Measurements from ENCODE around the gene RDH13.

DNA sequence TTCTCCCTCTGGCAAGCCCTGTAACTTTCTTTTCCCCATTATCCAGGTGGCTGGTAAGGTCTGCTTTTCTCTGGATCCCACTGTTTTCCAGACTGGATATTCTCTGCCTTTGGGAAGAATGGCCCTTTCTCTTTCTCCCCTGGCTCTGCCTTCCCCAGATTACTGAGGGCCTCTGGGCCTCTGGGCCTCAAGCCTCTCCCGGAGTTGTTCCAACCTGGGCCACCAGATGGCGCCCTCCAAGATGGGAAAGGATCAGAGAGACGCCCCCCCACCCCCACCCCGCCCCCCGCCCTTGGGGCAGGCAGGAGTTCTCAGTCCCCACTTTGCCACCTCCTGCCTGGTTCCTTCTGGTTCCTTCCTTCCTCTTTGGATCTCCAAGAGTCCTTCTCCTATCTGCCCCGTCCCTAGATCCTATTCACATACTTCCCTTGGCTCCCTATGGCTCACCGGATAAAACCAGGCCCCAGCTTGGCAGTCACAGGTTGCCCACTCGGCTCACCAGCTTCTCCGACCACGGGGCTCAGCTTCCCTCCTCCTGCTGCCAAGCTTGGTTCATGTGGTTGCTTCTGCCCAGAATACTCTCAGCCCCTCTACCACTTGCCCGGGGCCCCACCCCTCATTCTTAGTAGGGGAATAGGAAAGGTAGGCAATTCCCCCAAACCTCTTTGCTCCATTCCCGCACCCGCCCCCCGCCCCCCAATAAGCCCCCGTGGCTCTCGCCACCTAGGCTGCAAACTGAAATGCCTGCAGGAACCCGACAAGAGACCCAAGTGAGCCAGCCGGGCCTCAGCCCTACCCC is 25.8 kb upstream of the RDH13 start:
- TF ChIP-seq, protein P1, sequence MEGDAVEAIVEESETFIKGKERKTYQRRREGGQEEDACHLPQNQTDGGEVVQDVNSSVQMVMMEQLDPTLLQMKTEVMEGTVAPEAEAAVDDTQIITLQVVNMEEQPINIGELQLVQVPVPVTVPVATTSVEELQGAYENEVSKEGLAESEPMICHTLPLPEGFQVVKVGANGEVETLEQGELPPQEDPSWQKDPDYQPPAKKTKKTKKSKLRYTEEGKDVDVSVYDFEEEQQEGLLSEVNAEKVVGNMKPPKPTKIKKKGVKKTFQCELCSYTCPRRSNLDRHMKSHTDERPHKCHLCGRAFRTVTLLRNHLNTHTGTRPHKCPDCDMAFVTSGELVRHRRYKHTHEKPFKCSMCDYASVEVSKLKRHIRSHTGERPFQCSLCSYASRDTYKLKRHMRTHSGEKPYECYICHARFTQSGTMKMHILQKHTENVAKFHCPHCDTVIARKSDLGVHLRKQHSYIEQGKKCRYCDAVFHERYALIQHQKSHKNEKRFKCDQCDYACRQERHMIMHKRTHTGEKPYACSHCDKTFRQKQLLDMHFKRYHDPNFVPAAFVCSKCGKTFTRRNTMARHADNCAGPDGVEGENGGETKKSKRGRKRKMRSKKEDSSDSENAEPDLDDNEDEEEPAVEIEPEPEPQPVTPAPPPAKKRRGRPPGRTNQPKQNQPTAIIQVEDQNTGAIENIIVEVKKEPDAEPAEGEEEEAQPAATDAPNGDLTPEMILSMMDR (IDR thresholded peaks at IDR 0.05), result peak in 2 of 3 experiments; percentile 56 to 80
- TF ChIP-seq POLR2AphosphoS5 (IDR thresholded peaks at IDR 0.05) (no peak), POLR2A (IDR thresholded peaks at IDR 0.05; ENCODE audit: low read depth) (no peak), EP300 (IDR thresholded peaks at IDR 0.05) (no peak)
